ENCODE measurements around the gene BABAM2. TPM values are rescaled to one million over a fixed set of nuclear protein-coding genes. Genes with fewer than 3 reads are reported as not detected.
A peak's percentile ranks its signal among the peaks of the same experiment; 100 is the strongest.
"Not testable (repeated sequence)": the region's sequence is repeated elsewhere in the genome, so short reads cannot be mapped to it uniquely, and the experiment has no call there.

BABAM2 gene
- total and polyA plus RNA-seq, 2 donors, result 17.4 to 34.8 TPM

DNA sequence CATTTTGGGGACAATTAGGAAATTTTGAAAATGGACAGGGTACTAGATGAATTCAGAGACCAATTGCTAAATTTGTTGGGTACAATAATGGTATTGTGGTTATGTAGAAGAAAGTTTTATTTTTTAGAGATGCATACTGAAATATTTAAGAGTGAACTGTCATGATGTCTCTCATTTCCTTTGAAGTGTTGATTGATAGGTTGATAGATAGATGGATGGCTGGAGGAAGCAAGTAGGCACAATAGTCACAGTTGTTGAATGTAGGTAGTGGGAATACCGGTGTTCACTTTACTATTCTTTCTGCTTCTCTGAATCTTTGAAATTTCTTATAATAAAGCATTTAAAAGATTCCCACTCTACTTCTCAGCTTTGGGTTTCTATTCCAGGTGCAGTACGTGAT lies 350.4 kb downstream of the BABAM2 start:
- H3K27ac ChIP-seq (ENCODE audit: low read depth in 1 of 2, low read length in 1 of 2), result no peak overlapping the region
- DNase-seq (ENCODE audit: low read depth in 6 of 9, low spot score in 9 of 9), result no peak
- WGBS, result 94% methylated on average over 2 of the region's 2 CpGs

DNA sequence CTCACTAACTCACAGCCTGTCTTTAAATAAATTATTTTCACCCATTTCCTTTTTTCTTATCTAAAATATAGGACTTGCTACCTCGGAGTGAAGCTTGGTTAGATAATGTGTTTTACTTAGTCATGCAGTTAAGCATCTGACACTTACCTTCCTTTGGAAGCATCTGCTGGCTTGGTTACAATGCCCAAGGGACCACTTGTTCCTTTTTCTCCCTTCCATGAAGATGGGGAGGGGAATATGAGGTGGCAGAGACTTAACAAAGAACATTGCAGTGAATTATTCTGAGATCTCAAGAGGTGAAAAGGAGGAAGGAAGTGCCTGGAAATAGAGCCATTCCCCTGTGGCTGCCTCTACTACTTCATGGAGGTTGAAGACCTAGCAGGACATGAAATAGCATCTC lies 356.8 kb downstream of the BABAM2 start:
- no peak overlapping the region for H3K27ac ChIP-seq (ENCODE audit: low read depth in 1 of 2, low read length in 1 of 2)
- DNase-seq (ENCODE audit: low read depth in 6 of 9, low spot score in 9 of 9), result no peak
- no peaks in the 10 kb centered on the region for H3K9me3 ChIP-seq (ENCODE audit: control insufficient read depth in 2 of 2, insufficient read depth in 1 of 2, low read length in 1 of 2)
- H3K36me3 ChIP-seq (ENCODE audit: control insufficient read depth in 2 of 2, insufficient read depth in 2 of 2, low read length in 1 of 2), result no peaks in the 10 kb centered on the region
- H3K4me3 ChIP-seq (ENCODE audit: low read length in 2 of 2), result no peak overlapping the region
- no peaks in the 10 kb centered on the region for H3K4me1 ChIP-seq (ENCODE audit: control insufficient read depth in 2 of 2, insufficient read depth in 2 of 2, low read length in 2 of 2)
- H3K27me3 ChIP-seq (ENCODE audit: control insufficient read depth in 2 of 2, insufficient read depth in 1 of 2, low read length in 1 of 2), result no peaks in the 10 kb centered on the region
- WGBS, result 10% methylated on average over 1 of the region's 1 CpG

More for the DNA sequence above, 350.4 kb downstream of the BABAM2 start:
- Histone ChIP-seq H3K4me1 (ENCODE audit: control insufficient read depth in 2 of 2, insufficient read depth in 2 of 2, low read length in 2 of 2) (peaks cover 0 to 3% of the 10 kb centered on the region in 2 donors), H3K36me3 (ENCODE audit: control insufficient read depth in 2 of 2, insufficient read depth in 2 of 2, low read length in 1 of 2) (no peaks in the 10 kb centered on the region), H3K27me3 (ENCODE audit: control insufficient read depth in 2 of 2, insufficient read depth in 1 of 2, low read length in 1 of 2) (no peaks in the 10 kb centered on the region), H3K4me3 (ENCODE audit: low read length in 2 of 2) (no peak overlapping the region), H3K9me3 (ENCODE audit: control insufficient read depth in 2 of 2, insufficient read depth in 1 of 2, low read length in 1 of 2) (no peaks in the 10 kb centered on the region)

DNA sequence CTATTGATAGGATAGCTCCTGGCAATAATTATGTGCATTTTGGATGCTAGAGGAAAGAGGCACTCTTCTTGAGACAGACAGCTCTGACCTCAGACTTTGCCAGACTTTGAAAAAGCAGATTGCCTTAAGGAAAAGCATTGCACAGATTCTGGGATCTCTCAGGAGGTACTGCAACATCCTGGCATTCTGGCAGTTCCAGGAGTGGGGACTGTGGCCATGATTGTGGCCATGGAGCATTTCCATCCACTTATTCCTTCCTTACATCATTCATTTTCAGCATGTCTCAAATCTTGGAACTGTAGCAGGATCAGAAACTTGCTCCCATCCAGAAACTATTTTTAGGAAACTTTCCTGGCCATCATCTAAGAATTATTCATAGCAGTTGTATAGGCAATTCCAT lies 357.2 kb downstream of the BABAM2 start:
- no peaks in the 10 kb centered on the region for H3K27me3 ChIP-seq (ENCODE audit: control insufficient read depth in 2 of 2, insufficient read depth in 1 of 2, low read length in 1 of 2)
- H3K9me3 ChIP-seq (ENCODE audit: control insufficient read depth in 2 of 2, insufficient read depth in 1 of 2, low read length in 1 of 2), result no peaks in the 10 kb centered on the region
- no peak overlapping the region for H3K4me3 ChIP-seq (ENCODE audit: low read length in 2 of 2)
- no peak for DNase-seq (ENCODE audit: low read depth in 6 of 9, low spot score in 9 of 9)
- no peaks in the 10 kb centered on the region for H3K36me3 ChIP-seq (ENCODE audit: control insufficient read depth in 2 of 2, insufficient read depth in 2 of 2, low read length in 1 of 2)
- H3K4me1 ChIP-seq (ENCODE audit: control insufficient read depth in 2 of 2, insufficient read depth in 2 of 2, low read length in 2 of 2), result no peaks in the 10 kb centered on the region
- no peak overlapping the region for H3K27ac ChIP-seq (ENCODE audit: low read depth in 1 of 2, low read length in 1 of 2)

DNA sequence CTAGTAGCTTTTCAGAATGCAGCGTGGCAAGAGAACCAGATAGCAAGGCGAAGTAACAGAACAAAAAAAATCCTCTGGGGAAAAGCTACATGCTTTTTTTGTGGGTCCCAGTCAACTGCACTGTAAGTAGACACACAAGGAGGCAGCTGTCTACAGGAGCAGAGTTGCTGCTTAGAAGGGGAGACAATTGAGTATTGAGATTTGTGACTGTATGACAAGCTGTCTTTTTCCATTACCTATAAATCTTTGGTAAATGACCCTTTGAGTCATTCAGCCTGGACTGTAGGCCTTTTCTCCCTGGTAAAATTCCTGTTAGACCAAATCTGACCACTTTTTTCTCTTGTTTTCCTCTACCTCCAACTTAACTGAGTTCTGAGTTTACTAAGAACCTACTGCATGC lies 358.0 kb downstream of the BABAM2 start:
- H3K4me1 ChIP-seq (ENCODE audit: control insufficient read depth in 2 of 2, insufficient read depth in 2 of 2, low read length in 2 of 2), result no peaks in the 10 kb centered on the region
- no peaks in the 10 kb centered on the region for H3K27me3 ChIP-seq (ENCODE audit: control insufficient read depth in 2 of 2, insufficient read depth in 1 of 2, low read length in 1 of 2)
- WGBS, result 98% methylated on average over 2 of the region's 2 CpGs
- no peaks in the 10 kb centered on the region for H3K36me3 ChIP-seq (ENCODE audit: control insufficient read depth in 2 of 2, insufficient read depth in 2 of 2, low read length in 1 of 2)
- no peak overlapping the region for H3K4me3 ChIP-seq (ENCODE audit: low read length in 2 of 2)
- no peaks in the 10 kb centered on the region for H3K9me3 ChIP-seq (ENCODE audit: control insufficient read depth in 2 of 2, insufficient read depth in 1 of 2, low read length in 1 of 2)
- DNase-seq (ENCODE audit: low read depth in 6 of 9, low spot score in 9 of 9), result no peak
- no peak overlapping the region for H3K27ac ChIP-seq (ENCODE audit: low read depth in 1 of 2, low read length in 1 of 2)

DNA sequence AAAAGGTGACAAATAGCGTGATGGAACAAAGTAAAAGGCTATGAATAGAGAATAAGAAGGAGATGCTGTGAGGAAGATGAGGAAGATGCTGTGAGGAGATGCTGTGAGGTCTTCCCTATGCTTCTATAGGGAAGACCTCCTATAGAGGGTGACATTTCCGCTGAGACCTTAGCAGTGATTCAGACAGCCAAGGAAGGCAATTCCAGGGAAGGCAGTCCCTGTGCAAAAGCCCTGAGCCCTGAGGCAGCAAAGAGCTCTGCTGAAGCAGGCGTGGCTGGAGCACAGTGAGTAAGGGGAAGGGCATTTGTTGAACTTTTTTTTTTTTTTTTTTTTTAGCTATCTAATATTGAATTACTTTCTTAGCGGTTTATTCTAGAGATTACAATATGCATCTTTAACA lies 359.5 kb downstream of the BABAM2 start:
- Histone ChIP-seq H3K4me1 (ENCODE audit: control insufficient read depth in 2 of 2, insufficient read depth in 2 of 2, low read length in 2 of 2) (no peaks in the 10 kb centered on the region), H3K27me3 (ENCODE audit: control insufficient read depth in 2 of 2, insufficient read depth in 1 of 2, low read length in 1 of 2) (no peaks in the 10 kb centered on the region), H3K4me3 (ENCODE audit: low read length in 2 of 2) (no peak overlapping the region), H3K9me3 (ENCODE audit: control insufficient read depth in 2 of 2, insufficient read depth in 1 of 2, low read length in 1 of 2) (no peaks in the 10 kb centered on the region), H3K36me3 (ENCODE audit: control insufficient read depth in 2 of 2, insufficient read depth in 2 of 2, low read length in 1 of 2) (no peaks in the 10 kb centered on the region), H3K27ac (ENCODE audit: low read depth in 1 of 2, low read length in 1 of 2) (no peak overlapping the region)
- 98% methylated on average over 4 of the region's 4 CpGs for WGBS
- no peak for DNase-seq (ENCODE audit: low read depth in 6 of 9, low spot score in 9 of 9)

DNA sequence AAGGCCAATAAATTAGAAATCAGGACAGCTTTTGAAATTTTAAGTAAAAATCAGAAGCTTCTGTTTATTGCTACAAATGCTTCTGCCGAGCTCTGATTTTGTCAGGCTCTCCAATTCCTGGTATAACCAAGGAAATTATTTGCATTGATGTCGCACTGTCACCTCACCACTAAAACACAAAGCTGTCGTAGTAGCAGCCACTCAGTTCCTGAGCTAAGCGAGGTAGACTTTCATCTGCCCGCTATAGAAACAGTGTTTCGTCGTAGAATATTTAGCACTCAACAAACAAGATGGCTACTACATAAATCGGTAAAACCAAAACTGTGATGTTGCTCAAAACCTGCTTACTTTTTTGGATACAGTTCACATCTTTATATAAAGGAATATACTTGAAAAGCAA lies 360.8 kb downstream of the BABAM2 start:
- H3K4me1 ChIP-seq (ENCODE audit: control insufficient read depth in 2 of 2, insufficient read depth in 2 of 2, low read length in 2 of 2), result no peaks in the 10 kb centered on the region
- no peaks in the 10 kb centered on the region for H3K36me3 ChIP-seq (ENCODE audit: control insufficient read depth in 2 of 2, insufficient read depth in 2 of 2, low read length in 1 of 2)
- WGBS, result 83% methylated on average over 8 of the region's 8 CpGs
- H3K27ac ChIP-seq (ENCODE audit: low read depth in 1 of 2, low read length in 1 of 2), result no peak overlapping the region
- DNase-seq (ENCODE audit: low read depth in 6 of 9, low spot score in 9 of 9), result peak in 1 of 9 donors; percentile 20
- H3K9me3 ChIP-seq (ENCODE audit: control insufficient read depth in 2 of 2, insufficient read depth in 1 of 2, low read length in 1 of 2), result no peaks in the 10 kb centered on the region
- H3K4me3 ChIP-seq (ENCODE audit: low read length in 2 of 2), result no peak overlapping the region
- H3K27me3 ChIP-seq (ENCODE audit: control insufficient read depth in 2 of 2, insufficient read depth in 1 of 2, low read length in 1 of 2), result no peaks in the 10 kb centered on the region

DNA sequence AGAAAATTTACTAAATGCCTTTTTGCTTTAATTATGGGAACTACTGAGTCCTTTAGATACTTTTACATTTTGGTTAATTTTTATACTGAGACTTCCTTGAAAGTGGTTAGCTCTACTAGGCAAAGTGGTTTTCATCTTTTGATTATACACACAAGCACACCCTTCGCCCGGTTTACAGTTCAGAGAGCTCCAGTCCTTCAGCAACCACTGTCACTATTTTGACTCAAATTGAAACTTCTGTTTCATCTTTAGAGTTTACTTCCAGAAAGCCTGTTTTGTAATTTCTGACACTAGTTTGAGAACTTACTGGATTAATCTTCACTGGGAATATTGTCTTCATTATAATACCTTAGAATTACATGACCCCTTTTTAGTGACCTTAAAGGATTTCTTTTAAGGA lies 361.8 kb downstream of the BABAM2 start:
- no peak overlapping the region for H3K4me3 ChIP-seq (ENCODE audit: low read length in 2 of 2)

DNA sequence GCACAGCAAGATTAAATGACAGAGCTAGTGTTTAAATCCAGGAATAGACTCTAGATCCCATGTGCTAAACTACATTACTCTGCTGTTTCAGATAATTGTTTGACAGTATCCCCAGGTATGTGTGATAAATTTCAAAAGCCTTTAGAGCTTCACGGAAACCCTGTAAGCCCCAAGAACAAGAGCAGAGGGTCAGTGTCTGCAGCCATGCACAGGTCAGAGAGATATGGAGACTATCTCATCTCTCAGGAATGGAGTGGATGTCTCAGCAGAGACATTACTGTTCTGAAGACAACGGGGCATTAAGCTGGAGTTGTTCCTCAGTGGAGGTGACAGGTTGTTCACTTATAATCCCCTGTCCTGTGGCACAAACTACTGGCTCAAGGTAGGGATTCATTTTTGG lies 363.0 kb downstream of the BABAM2 start:
- H3K27me3 ChIP-seq (ENCODE audit: control insufficient read depth in 2 of 2, insufficient read depth in 1 of 2, low read length in 1 of 2), result no peaks in the 10 kb centered on the region
- over 99% methylated on average over 2 of the region's 2 CpGs for WGBS
- no peak for DNase-seq (ENCODE audit: low read depth in 6 of 9, low spot score in 9 of 9)

More for the DNA sequence above, 361.8 kb downstream of the BABAM2 start:
- no peaks in the 10 kb centered on the region for H3K36me3 ChIP-seq (ENCODE audit: control insufficient read depth in 2 of 2, insufficient read depth in 2 of 2, low read length in 1 of 2)
- WGBS, result 85% methylated on average over 2 of the region's 2 CpGs
- peak in 1 of 9 donors; percentile 40 for DNase-seq (ENCODE audit: low read depth in 6 of 9, low spot score in 9 of 9)
- H3K9me3 ChIP-seq (ENCODE audit: control insufficient read depth in 2 of 2, insufficient read depth in 1 of 2, low read length in 1 of 2), result no peaks in the 10 kb centered on the region
- no peaks in the 10 kb centered on the region for H3K4me1 ChIP-seq (ENCODE audit: control insufficient read depth in 2 of 2, insufficient read depth in 2 of 2, low read length in 2 of 2)
- H3K27ac ChIP-seq (ENCODE audit: low read depth in 1 of 2, low read length in 1 of 2), result no peak overlapping the region
- H3K27me3 ChIP-seq (ENCODE audit: control insufficient read depth in 2 of 2, insufficient read depth in 1 of 2, low read length in 1 of 2), result no peaks in the 10 kb centered on the region

DNA sequence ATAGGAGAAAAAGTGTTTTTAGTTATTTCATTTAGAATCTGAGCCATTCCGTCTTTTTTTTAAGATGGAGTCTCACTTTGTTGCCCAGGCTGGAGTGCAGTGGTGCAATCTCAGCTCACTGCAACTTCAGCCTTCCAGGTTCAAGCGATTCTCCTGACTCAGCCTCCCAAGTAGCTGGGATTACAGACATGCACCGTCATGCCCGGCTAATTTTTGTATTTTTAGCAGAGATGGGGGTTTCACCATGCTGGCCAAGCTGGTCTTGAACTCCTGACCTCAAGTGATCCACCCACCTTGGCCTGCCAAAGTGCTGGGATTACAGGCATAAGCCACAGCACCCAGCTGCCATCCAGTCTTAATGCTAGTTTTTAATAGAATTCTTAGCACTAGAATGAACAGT lies 364.7 kb downstream of the BABAM2 start:
- not testable (repeated sequence) for H3K27me3 ChIP-seq (ENCODE audit: control insufficient read depth in 2 of 2, insufficient read depth in 1 of 2, low read length in 1 of 2); DNase-seq (ENCODE audit: low read depth in 6 of 9, low spot score in 9 of 9); H3K27ac ChIP-seq (ENCODE audit: low read depth in 1 of 2, low read length in 1 of 2); H3K4me3 ChIP-seq (ENCODE audit: low read length in 2 of 2); H3K4me1 ChIP-seq (ENCODE audit: control insufficient read depth in 2 of 2, insufficient read depth in 2 of 2, low read length in 2 of 2); H3K9me3 ChIP-seq (ENCODE audit: control insufficient read depth in 2 of 2, insufficient read depth in 1 of 2, low read length in 1 of 2); H3K36me3 ChIP-seq (ENCODE audit: control insufficient read depth in 2 of 2, insufficient read depth in 2 of 2, low read length in 1 of 2)
- WGBS, result 97% methylated on average over 4 of the region's 4 CpGs

More for the DNA sequence above, 363.0 kb downstream of the BABAM2 start:
- Histone ChIP-seq H3K4me1 (ENCODE audit: control insufficient read depth in 2 of 2, insufficient read depth in 2 of 2, low read length in 2 of 2) (no peaks in the 10 kb centered on the region), H3K4me3 (ENCODE audit: low read length in 2 of 2) (no peak overlapping the region), H3K36me3 (ENCODE audit: control insufficient read depth in 2 of 2, insufficient read depth in 2 of 2, low read length in 1 of 2) (no peaks in the 10 kb centered on the region), H3K27ac (ENCODE audit: low read depth in 1 of 2, low read length in 1 of 2) (no peak overlapping the region), H3K9me3 (ENCODE audit: control insufficient read depth in 2 of 2, insufficient read depth in 1 of 2, low read length in 1 of 2) (no peaks in the 10 kb centered on the region)

DNA sequence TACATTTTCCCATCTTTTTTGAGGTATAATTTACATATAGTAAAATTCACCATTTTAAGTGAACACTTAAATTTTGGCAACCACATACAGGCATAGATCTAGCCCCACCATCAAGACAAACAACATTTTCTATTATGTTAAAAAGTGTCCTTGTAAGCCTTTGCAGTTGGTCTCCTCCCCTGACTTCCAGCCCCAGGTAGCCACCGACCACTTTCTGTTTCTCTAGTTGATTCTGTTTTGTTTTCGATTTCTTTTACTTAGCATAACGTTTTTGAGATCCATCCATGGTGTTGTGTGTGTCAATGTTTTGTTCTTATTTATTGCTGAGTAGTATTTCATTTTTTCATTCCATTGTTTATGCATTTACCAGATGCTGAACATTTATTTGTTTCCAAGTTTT lies 366.7 kb downstream of the BABAM2 start:
- H3K4me1 ChIP-seq (ENCODE audit: control insufficient read depth in 2 of 2, insufficient read depth in 2 of 2, low read length in 2 of 2), result no peaks in the 10 kb centered on the region
- no peak overlapping the region for H3K27ac ChIP-seq (ENCODE audit: low read depth in 1 of 2, low read length in 1 of 2)
- H3K27me3 ChIP-seq (ENCODE audit: control insufficient read depth in 2 of 2, insufficient read depth in 1 of 2, low read length in 1 of 2), result no peaks in the 10 kb centered on the region
- H3K36me3 ChIP-seq (ENCODE audit: control insufficient read depth in 2 of 2, insufficient read depth in 2 of 2, low read length in 1 of 2), result no peaks in the 10 kb centered on the region
- no peak overlapping the region for H3K4me3 ChIP-seq (ENCODE audit: low read length in 2 of 2)
- no peak for DNase-seq (ENCODE audit: low read depth in 6 of 9, low spot score in 9 of 9)
- 95% methylated on average over 3 of the region's 3 CpGs for WGBS
- no peaks in the 10 kb centered on the region for H3K9me3 ChIP-seq (ENCODE audit: control insufficient read depth in 2 of 2, insufficient read depth in 1 of 2, low read length in 1 of 2)
